Upper lobe of left lung (tissue), 6 donors: ENCODE measurements around the gene LSP1. TPM values are rescaled to one million over a fixed set of nuclear protein-coding genes. Genes with fewer than 3 reads are reported as not detected.

Experiments used
- ATAC-seq, 2 donors: fragments of 200-7000 bp; cut with Tn5 transposase; one replicate each; pipeline ENCODE4 v1.9.1; 2022; ENCODE audit warnings: mild to moderate bottlenecking in 2 of 2, moderate library complexity in 2 of 2; ENCODE audit not compliant: low FRiP score in 2 of 2
- DNase-seq, 2 donors: peaks; one replicate each; pipeline ENCODE4 v3.0.0-alpha.2; 2019 to 2020
- H3K27ac ChIP-seq, 4 donors: fragments of 200-600 bp; sonication (generic); one replicate each; pipeline ENCODE4 v1.5.1; 2016 to 2019
- H3K27me3 ChIP-seq, 4 donors: fragments of 200-600 bp; sonication (generic); one replicate each; pipeline ENCODE4 v1.5.1; 2017 to 2019
- H3K36me3 ChIP-seq, 4 donors: fragments of 200-600 bp; sonication (generic); one replicate each; pipeline ENCODE4 v1.5.1; 2016 to 2019
- H3K4me1 ChIP-seq, 4 donors: fragments of 200-600 bp; sonication (generic); one replicate each; pipeline ENCODE4 v1.5.1; 2018 to 2019
- H3K4me3 ChIP-seq, 4 donors: fragments of 200-600 bp; sonication (generic); one replicate each; pipeline ENCODE4 v1.5.1; 2017 to 2019; ENCODE audit warnings: mild to moderate bottlenecking in 2 of 4, moderate library complexity in 1 of 4
- H3K9me3 ChIP-seq, 4 donors: fragments of 200-600 bp; sonication (generic); one replicate each; pipeline ENCODE4 v1.5.1; 2018 to 2019
- EP300 ChIP-seq, 4 donors: sonication (generic); formaldehyde crosslinking; IDR thresholded peaks; one replicate each; pipeline ENCODE4 v1.5.1; 2017; ENCODE audit warnings: antibody characterized with exemption in 4 of 4, control low read depth in 2 of 4
- POLR2A ChIP-seq, 4 donors: fragments of 450-650 bp; IDR thresholded peaks; one replicate each; pipeline ENCODE4 v1.5.1; 2016 to 2017; ENCODE audit warnings: antibody characterized with exemption in 4 of 4, mild to moderate bottlenecking in 2 of 4
- POLR2AphosphoS5 ChIP-seq, 2 donors: sonication (generic); formaldehyde crosslinking; IDR thresholded peaks; one replicate each; pipeline ENCODE4 v1.5.1; 2017; ENCODE audit warnings: antibody characterized with exemption in 2 of 2
- WGBS, 2 donors: methylation state at CpG; one replicate each; pipeline ENCODE4 v1.1.5; 2017 to 2018; 5-methylcytosine and 5-hydroxymethylcytosine counted together
- total RNA-seq, 6 donors: library from RNA; depleted of rRNA in 4 of 6; stranded (reverse); fragments of >200 nt in 4 of 6; gene quantifications; one replicate each; pipeline versions ENCODE4 v1.1.0 to v1.2.1, GENCODE V29; 2016 to 2021
- TF ChIP-seq, protein P1 (sequence below), 6 experiments: fragments of 450-650 bp in 4 of 6; fragments of 200-600 bp in 2 of 6; sonication (generic) in 2 of 6; IDR thresholded peaks; one replicate each; pipeline ENCODE4 v1.5.1; 2016 to 2019; ENCODE audit warnings: antibody characterized with exemption in 6 of 6
- donor health status: DM: no; HTN: no; CAD: no; lungs with moderate emphysema.
- donor health status: DM: no; HTN: yes; CAD: no; lungs with severe emphysema.

Gene LSP1
- total RNA-seq, 6 donors from 2014 or later = 29.3 to 162 (median 66.2) TPM

DNA sequence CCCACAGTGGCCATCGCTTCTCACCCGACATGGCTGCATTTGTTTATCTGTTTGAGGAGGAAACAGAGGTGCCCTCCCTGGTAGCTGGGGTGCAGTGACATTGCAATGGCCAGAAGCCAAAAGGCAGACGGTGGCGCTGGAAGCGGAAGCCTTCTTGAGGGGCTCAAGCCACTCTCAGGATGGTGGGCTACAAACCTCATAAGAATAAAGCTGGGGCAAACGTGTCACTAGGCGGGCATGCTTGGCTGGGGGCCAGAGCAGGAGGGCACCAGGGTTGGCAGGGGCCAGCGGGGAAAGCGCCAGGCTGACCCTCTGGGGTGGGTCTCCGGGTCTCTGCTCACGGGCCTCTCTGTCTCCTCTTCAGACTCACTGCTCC, 79.2 kb downstream of the LSP1 start:
- DNase-seq (no peak), ATAC-seq (no peak)
- 60 to 69% methylated on average over 11 of the region's 11 CpGs for WGBS, 2 donors
- no peaks in the 10 kb centered on the region for H3K9me3 ChIP-seq
- no peaks in the 10 kb centered on the region for H3K4me1 ChIP-seq
- H3K4me3 ChIP-seq = no peak overlapping the region
- H3K27ac ChIP-seq = no peak overlapping the region
- no peaks in the 10 kb centered on the region for H3K36me3 ChIP-seq
- no peaks in the 10 kb centered on the region for H3K27me3 ChIP-seq
- TF ChIP-seq, protein P1, sequence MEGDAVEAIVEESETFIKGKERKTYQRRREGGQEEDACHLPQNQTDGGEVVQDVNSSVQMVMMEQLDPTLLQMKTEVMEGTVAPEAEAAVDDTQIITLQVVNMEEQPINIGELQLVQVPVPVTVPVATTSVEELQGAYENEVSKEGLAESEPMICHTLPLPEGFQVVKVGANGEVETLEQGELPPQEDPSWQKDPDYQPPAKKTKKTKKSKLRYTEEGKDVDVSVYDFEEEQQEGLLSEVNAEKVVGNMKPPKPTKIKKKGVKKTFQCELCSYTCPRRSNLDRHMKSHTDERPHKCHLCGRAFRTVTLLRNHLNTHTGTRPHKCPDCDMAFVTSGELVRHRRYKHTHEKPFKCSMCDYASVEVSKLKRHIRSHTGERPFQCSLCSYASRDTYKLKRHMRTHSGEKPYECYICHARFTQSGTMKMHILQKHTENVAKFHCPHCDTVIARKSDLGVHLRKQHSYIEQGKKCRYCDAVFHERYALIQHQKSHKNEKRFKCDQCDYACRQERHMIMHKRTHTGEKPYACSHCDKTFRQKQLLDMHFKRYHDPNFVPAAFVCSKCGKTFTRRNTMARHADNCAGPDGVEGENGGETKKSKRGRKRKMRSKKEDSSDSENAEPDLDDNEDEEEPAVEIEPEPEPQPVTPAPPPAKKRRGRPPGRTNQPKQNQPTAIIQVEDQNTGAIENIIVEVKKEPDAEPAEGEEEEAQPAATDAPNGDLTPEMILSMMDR (IDR thresholded peaks at IDR 0.05) = no peak
- TF ChIP-seq POLR2A (IDR thresholded peaks at IDR 0.05) = no peak

DNA sequence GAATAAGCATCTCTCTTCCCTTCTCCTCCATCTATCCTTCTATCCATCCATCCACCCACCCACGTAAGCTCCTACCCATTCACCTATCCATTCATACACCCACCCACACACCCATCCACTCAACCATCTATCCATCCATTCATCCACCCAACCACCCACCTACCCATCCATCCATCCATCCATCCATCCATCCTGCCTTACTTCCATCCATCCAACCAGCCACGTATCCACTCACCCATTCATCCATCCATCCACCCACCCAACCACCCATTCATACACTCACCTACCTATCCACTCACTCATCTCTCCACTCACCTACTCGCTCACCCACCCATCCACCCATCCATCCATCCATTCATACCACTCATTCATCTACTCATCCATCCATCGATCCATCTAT, 79.8 kb downstream of the LSP1 start:
- DNase-seq = no peak
- TF ChIP-seq, protein P1 (IDR thresholded peaks at IDR 0.05) = no peak
- TF ChIP-seq EP300 (IDR thresholded peaks at IDR 0.05) (no peak), POLR2A (IDR thresholded peaks at IDR 0.05) (no peak), POLR2AphosphoS5 (IDR thresholded peaks at IDR 0.05) (no peak)
- no peaks in the 10 kb centered on the region for H3K36me3 ChIP-seq
- H3K27me3 ChIP-seq = no peaks in the 10 kb centered on the region
- H3K27ac ChIP-seq = no peak overlapping the region
- 96 to 97% methylated on average over 4 of the region's 4 CpGs for WGBS, 2 donors
- no peaks in the 10 kb centered on the region for H3K9me3 ChIP-seq
- H3K4me1 ChIP-seq = no peaks in the 10 kb centered on the region
- no peak for ATAC-seq
- H3K4me3 ChIP-seq = no peak overlapping the region

DNA sequence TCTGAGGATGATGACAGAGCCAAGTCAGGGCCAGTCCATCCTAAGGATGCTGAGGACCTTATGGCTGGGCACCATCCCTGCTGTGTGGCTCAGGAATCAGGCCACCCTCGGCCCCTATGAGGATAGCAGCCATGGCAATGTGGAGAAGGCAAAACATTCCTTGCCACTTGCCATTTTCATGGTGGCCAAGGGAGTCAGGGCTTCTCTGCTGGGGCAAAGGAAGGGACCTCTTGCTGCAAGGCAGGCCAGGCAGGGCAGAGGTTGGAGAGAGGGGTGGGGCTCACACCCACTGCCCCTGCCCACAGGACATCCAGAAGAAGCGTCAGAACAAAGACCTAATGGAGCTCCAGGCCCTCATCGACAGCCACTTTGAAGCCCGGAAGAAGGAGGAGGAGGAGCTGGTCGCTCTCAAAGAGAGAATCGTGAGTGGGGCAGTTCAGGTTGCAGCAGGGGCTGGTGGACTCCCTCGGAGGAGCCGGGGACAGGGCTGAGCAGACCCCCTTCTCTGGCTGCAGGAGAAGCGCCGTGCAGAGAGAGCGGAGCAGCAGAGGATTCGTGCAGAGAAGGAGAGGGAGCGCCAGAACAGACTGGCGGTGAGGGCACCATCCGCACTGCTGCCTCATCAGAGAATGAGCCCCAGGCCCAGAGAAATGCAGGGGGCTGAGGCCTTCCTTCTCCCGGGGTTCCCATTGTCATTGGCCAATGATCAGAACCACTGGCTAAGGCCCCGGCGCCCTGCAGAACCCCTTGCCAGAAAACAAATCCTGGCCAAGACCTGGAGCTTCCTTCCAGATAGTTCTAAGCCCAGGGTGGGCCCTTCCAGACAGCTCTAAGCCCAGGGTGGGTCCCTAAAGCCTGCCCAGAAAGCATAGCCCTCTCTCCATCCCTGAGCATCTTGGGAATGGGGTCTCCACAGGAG, 80.8 kb downstream of the LSP1 start:
- 80 to 83% methylated on average over 16 to 18 of the region's 18 CpGs for WGBS, 2 donors
- TF ChIP-seq POLR2AphosphoS5 (IDR thresholded peaks at IDR 0.05) (no peak), POLR2A (IDR thresholded peaks at IDR 0.05) (no peak), EP300 (IDR thresholded peaks at IDR 0.05) (no peak)
- TF ChIP-seq, protein P1 (IDR thresholded peaks at IDR 0.05) = no peak
- no peak overlapping the region for H3K4me3 ChIP-seq
- H3K36me3 ChIP-seq = no peaks in the 10 kb centered on the region
- no peak overlapping the region for H3K27ac ChIP-seq
- no peak for ATAC-seq
- H3K9me3 ChIP-seq = no peaks in the 10 kb centered on the region
- H3K27me3 ChIP-seq = no peaks in the 10 kb centered on the region
- no peaks in the 10 kb centered on the region for H3K4me1 ChIP-seq
- DNase-seq = peak in 1 of 2 donors; percentile 25

DNA sequence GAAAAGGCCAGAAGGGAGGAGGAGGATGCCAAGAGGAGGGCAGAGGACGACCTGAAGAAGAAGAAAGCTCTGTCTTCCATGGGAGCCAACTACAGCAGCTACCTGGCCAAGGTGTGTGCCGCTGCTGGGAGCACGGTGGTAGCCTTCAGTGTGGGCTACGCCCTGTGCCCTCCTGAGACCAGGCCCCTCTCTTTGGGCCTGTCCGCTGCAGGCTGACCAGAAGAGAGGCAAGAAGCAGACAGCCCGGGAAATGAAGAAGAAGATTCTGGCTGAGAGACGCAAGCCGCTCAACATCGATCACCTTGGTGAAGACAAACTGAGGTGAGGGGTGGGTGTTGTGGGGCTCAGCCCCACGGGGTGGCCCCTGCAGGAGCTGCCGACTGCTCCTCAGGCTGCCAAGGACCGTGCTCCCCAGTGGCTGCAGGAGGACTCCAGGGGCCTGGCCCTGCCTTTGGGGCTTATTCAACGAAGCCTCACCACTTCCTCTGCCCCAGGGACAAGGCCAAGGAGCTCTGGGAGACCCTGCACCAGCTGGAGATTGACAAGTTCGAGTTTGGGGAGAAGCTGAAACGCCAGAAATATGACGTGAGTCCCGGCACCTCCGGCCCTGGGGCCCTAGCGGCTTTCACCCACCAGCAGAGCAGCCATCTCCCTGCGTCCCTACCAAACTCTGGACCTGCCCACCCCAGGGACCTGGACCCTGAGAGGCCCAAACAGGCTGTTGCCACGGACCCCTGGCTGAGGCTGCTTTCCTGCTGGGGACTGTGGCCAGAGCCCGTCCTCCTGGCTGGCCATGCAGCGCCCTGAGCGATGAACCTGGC, 81.7 kb downstream of the LSP1 start:
- DNase-seq = peak in 1 of 2 donors; percentile 64
- 74 to 93% methylated on average over 9 to 23 of the region's 24 CpGs for WGBS, 2 donors
- H3K9me3 ChIP-seq = no peaks in the 10 kb centered on the region
- H3K4me1 ChIP-seq = peaks cover 0 to 5% (median 2%) of the 10 kb centered on the region in 4 donors
- no peaks in the 10 kb centered on the region for H3K27me3 ChIP-seq
- TF ChIP-seq POLR2A (IDR thresholded peaks at IDR 0.05) (no peak), EP300 (IDR thresholded peaks at IDR 0.05) (no peak), POLR2AphosphoS5 (IDR thresholded peaks at IDR 0.05) (no peak)
- TF ChIP-seq, protein P1 (IDR thresholded peaks at IDR 0.05) = no peak
- H3K4me3 ChIP-seq = no peak overlapping the region
- H3K27ac ChIP-seq = no peak overlapping the region
- ATAC-seq = no peak
- H3K36me3 ChIP-seq = no peaks in the 10 kb centered on the region
